B cell (primary cell): ENCODE results near the gene FMNL3. TPM values are rescaled to one million over a fixed set of nuclear protein-coding genes. Genes with fewer than 3 reads are reported as not detected.

ENCODE experiments used
- ATAC-seq: fragments of 200-7000 bp; cut with Tn5 transposase; one replicate; pipeline ENCODE4 v1.10.0; 2021; ENCODE audit warnings: low read depth, mild to moderate bottlenecking, moderate number of reproducible peaks, moderate library complexity
- CTCF ChIA-PET: fragments of 350-600 bp; sonication (Branson Sonifier 250); formaldehyde crosslinking; loops from one replicate; lab custom pipeline; 2021; ENCODE audit warnings: antibody characterized with exemption, inconsistent platforms; lab: Charles Lee
- POLR2A ChIA-PET: fragments of 350-600 bp; sonication (Branson Sonifier 250); formaldehyde crosslinking; loops from one replicate; lab custom pipeline; 2021; ENCODE audit warnings: antibody characterized with exemption; lab: Charles Lee
- DNase-seq: peaks from one replicate; pipeline ENCODE4 v3.0.0; 2013
- H2AFZ ChIP-seq: 2 replicates; pipeline ENCODE4 v1.6.1; 2012; ENCODE audit warnings: mild to moderate bottlenecking, low read depth, low read length; ENCODE audit not compliant: insufficient read depth, poor library complexity, severe bottlenecking
- H3K27ac ChIP-seq, 2 donors: 1 replicate in 1 of 2; 2 replicates in 1 of 2; pipeline ENCODE4 v1.5.1; 2012 to 2013; ENCODE audit warnings: low read length in 2 of 2, mild to moderate bottlenecking in 2 of 2, moderate library complexity in 1 of 2
- H3K27me3 ChIP-seq, 4 experiments: fragments of 200-600 bp in 1 of 4; sonication (generic) in 1 of 4; replicated peaks in 1 of 4; 1 replicate in 2 of 4; 2 replicates in 2 of 4; pipeline versions ENCODE4 v1.6.1 to v1.7.0; 2013 to 2016; ENCODE audit warnings: low read length in 3 of 4, mild to moderate bottlenecking in 2 of 4, mixed read lengths in 1 of 4, moderate library complexity in 1 of 4; ENCODE audit not compliant: insufficient read depth in 4 of 4, control insufficient read depth in 3 of 4; ENCODE audit errors: control extremely low read depth in 1 of 4
- H3K36me3 ChIP-seq, 2 experiments: replicated peaks in 1 of 2; 1 replicate in 1 of 2; 2 replicates in 1 of 2; pipeline versions ENCODE4 v1.6.1 to v1.7.1; 2013; ENCODE audit warnings: low read length in 1 of 2; ENCODE audit not compliant: insufficient read depth in 2 of 2, control insufficient read depth in 1 of 2; ENCODE audit errors: control extremely low read depth in 1 of 2, extremely low read depth in 1 of 2
- H3K4me1 ChIP-seq, 2 donors: fragments of 200-600 bp in 1 of 2; sonication (generic) in 1 of 2; 1 replicate in 1 of 2; 2 replicates in 1 of 2; pipeline versions ENCODE4 v1.5.1 to v1.6.1; 2013 to 2017; ENCODE audit warnings: low read length in 2 of 2; ENCODE audit not compliant: control insufficient read depth in 2 of 2, insufficient read depth in 2 of 2
- H3K4me2 ChIP-seq: replicated peaks from 2 replicates; pipeline ENCODE3; 2012; ENCODE audit warnings: mild to moderate bottlenecking, low read depth, low read length; ENCODE audit not compliant: poor library complexity, severe bottlenecking
- H3K4me3 ChIP-seq, 5 experiments: fragments of 200-600 bp in 1 of 5; sonication (generic) in 1 of 5; 1 replicate in 3 of 5; 2 replicates in 2 of 5; pipeline versions ENCODE4 v1.5.1 to v1.7.0; 2011 to 2016; ENCODE audit warnings: low read length in 4 of 5, mild to moderate bottlenecking in 4 of 5, low read depth in 2 of 5, control low read depth in 1 of 5, moderate library complexity in 1 of 5; ENCODE audit not compliant: insufficient read depth in 1 of 5; ENCODE audit errors: control extremely low read depth in 1 of 5, extremely low read depth in 1 of 5
- H3K79me2 ChIP-seq: fragments of 200-600 bp; sonication (generic); one replicate; pipeline ENCODE4 v1.6.0; 2016; ENCODE audit warnings: low read length; ENCODE audit not compliant: control insufficient read depth, insufficient read depth
- H3K9ac ChIP-seq: fragments of 200-600 bp; sonication (generic); 2 replicates; pipeline ENCODE4 v1.6.1; 2017; ENCODE audit warnings: mild to moderate bottlenecking, low read length, moderate library complexity
- H3K9me3 ChIP-seq, 3 donors: one replicate each; pipeline versions ENCODE4 v1.6.1 to v1.7.1; 2013; ENCODE audit warnings: low read length in 2 of 3; ENCODE audit not compliant: control insufficient read depth in 2 of 3, insufficient read depth in 1 of 3; ENCODE audit errors: control extremely low read depth in 1 of 3
- H4K20me1 ChIP-seq: 2 replicates; pipeline ENCODE4 v1.6.0; 2012; ENCODE audit warnings: mild to moderate bottlenecking, low read length; ENCODE audit not compliant: insufficient read depth, control insufficient read depth, poor library complexity, severe bottlenecking
- H3K27ac Mint-ChIP-seq: one replicate; pipeline ENCODE4 v1.8.0; 2021; ENCODE audit warnings: mixed read lengths
- H3K27me3 Mint-ChIP-seq: one replicate; pipeline ENCODE4 v1.8.0; 2021; ENCODE audit warnings: mixed read lengths
- H3K4me1 Mint-ChIP-seq: one replicate; pipeline ENCODE4 v1.8.0; 2021; ENCODE audit warnings: mixed read lengths
- H3K4me3 Mint-ChIP-seq: one replicate; pipeline ENCODE4 v1.8.0; 2021; ENCODE audit warnings: mixed read lengths
- H3K9me3 Mint-ChIP-seq: one replicate; pipeline ENCODE4 v1.8.0; 2022; ENCODE audit warnings: mixed read lengths; ENCODE audit not compliant: insufficient read depth
- EZH2 ChIP-seq: IDR thresholded peaks from 2 replicates; pipeline ENCODE4 v1.6.1; 2012; ENCODE audit warnings: borderline replicate concordance, low read depth, mild to moderate bottlenecking, moderate library complexity, low read length; ENCODE audit not compliant: insufficient read depth, poor library complexity, severe bottlenecking
- WGBS: methylation state at CpG from one replicate; pipeline ENCODE4 v1.1.5; 2013; ENCODE audit warnings: missing lambda C conversion rate; ENCODE audit not compliant: insufficient coverage; 5-methylcytosine and 5-hydroxymethylcytosine counted together
- intact Hi-C: fragments of 100-400 bp; cut with micrococcal nuclease; formaldehyde crosslinking; loops from one replicate; pipeline ENCODE4 v1.10.0; 2022
- polyA plus RNA-seq: library from polyadenylated mRNA; depleted of rRNA; stranded (reverse); fragments of >200 nt; gene quantifications from 2 replicates; pipeline ENCODE4 v1.2.3, GENCODE V29; 2012
- total RNA-seq, 2 donors: library from RNA; stranded (reverse); fragments of 120-200 nt in 1 of 2; gene quantifications; 1 replicate in 1 of 2; 2 replicates in 1 of 2; pipeline versions ENCODE4 v1.2.3 to v1.2.4, GENCODE V29; 2013 to 2022
- TF ChIP-seq, protein P1 (sequence below): fragments of 200-600 bp; IDR thresholded peaks from one replicate; pipeline ENCODE4 v1.8.0; 2022; ENCODE audit warnings: antibody characterized with exemption, mild to moderate bottlenecking

The FMNL3 gene
- total and polyA plus RNA-seq, 2 donors (not counting 1 experiment from before 2014, with no cell fraction given) = 19.3 to 69.9 TPM

DNA sequence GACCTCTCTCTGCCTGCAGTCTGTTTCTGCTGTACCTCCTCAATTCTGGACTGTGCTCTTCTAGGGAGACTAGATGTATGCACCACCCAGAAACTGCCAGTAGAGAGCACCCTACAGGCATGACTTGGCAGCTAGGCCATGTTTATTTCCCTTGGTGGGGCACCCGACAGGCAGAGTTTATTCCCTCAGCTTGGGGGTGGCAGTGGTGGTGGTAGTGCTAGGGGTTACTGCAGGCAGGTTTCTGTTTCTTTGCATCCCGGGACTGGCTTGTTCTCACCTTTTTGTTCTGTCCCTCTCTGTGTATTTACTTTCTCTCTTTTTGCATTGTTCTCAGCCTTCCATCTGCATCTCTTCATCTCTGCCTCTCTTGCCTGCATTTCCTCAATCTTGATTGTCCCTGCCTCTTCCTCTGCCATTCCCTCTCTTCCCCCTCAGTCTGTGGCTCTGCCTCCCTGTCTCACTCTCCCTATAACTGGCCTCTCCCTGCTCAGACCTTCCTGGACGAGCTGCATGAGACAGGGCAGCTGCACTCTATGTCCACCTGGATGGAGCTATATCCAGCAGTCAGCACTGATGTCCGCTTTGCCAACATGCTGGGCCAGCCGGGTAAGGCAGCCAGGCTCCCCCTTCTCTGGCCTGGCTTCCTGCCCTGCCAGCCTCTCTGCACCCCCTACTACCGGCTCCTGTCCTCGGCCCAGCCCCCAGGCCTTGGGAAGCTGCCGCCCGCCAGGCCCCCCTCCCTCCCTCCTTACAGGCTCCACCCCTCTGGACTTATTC, 70.0 kb downstream of the FMNL3 start:
- TF ChIP-seq EZH2 = no peak
- TF ChIP-seq, protein P1, sequence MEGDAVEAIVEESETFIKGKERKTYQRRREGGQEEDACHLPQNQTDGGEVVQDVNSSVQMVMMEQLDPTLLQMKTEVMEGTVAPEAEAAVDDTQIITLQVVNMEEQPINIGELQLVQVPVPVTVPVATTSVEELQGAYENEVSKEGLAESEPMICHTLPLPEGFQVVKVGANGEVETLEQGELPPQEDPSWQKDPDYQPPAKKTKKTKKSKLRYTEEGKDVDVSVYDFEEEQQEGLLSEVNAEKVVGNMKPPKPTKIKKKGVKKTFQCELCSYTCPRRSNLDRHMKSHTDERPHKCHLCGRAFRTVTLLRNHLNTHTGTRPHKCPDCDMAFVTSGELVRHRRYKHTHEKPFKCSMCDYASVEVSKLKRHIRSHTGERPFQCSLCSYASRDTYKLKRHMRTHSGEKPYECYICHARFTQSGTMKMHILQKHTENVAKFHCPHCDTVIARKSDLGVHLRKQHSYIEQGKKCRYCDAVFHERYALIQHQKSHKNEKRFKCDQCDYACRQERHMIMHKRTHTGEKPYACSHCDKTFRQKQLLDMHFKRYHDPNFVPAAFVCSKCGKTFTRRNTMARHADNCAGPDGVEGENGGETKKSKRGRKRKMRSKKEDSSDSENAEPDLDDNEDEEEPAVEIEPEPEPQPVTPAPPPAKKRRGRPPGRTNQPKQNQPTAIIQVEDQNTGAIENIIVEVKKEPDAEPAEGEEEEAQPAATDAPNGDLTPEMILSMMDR = peak; percentile 77
- Histone ChIP-seq H3K4me1 (peaks cover 13 to 18% of the 10 kb centered on the region in 2 donors), H3K4me3 (no peak overlapping the region), H4K20me1 (no peaks in the 10 kb centered on the region), H3K4me2 (no peak overlapping the region), H3K27me3 (no peaks in the 10 kb centered on the region), H3K79me2 (no peaks in the 10 kb centered on the region), H3K9me3 (no peaks in the 10 kb centered on the region), H3K36me3 (no peaks in the 10 kb centered on the region), H3K27ac (no peak overlapping the region), H3K9ac (no peak overlapping the region), H2AFZ (no peak overlapping the region)
- ChIA-PET POLR2A (interaction anchor here (0.6 to 2.0 kb wide), 2 partner anchors 14 to 264 kb away, joined by 3 to 8 read pairs; partner anchors contain the start of gene PRPF40B), CTCF (interaction anchor here (1.0 to 8.5 kb wide), 23 partner anchors 9 to 279 kb away, joined by 3 to 118 read pairs (median 7); partner anchors contain the start of genes FMNL3, PRPF40B and TMBIM6)
- Mint-ChIP-seq H3K4me3 (no peak overlapping the region), H3K27ac (peak overlapping the region; percentile 67), H3K27me3 (no peaks in the 10 kb centered on the region), H3K4me1 (peaks cover 21% of the 10 kb centered on the region), H3K9me3 (no peaks in the 10 kb centered on the region)
- intact Hi-C loops = loop anchor here (2.0 kb wide), 1 partner anchor 70 kb away; the partner anchor contains the start of gene FMNL3
- 30% methylated on average over 5 of the region's 9 CpGs for WGBS
- ATAC-seq (peak; percentile 92), DNase-seq (peak; percentile 67)

DNA sequence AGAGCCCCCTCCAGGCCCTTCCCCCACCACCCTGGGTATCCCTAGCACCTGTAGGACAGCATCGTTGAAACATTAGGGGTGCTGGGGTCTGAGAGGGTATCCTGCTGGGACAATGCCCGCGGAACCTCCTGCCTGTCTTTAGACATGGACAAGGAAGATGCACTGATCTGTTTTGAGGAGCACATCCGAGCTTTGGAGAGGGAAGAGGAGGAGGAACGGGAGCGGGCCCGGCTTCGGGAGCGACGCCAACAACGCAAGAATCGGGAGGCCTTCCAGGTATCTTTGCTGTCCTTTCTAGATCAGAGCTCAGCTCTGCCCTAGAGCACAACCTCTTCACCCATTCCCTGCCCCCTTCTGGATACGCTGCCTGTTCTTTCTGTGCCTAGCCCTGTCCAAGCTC, 70.6 kb downstream of the FMNL3 start:
- Mint-ChIP-seq H3K4me1 (peaks cover 21% of the 10 kb centered on the region), H3K9me3 (no peaks in the 10 kb centered on the region), H3K27ac (peak overlapping the region; percentile 67), H3K4me3 (no peak overlapping the region), H3K27me3 (no peaks in the 10 kb centered on the region)
- H3K79me2 ChIP-seq = no peaks in the 10 kb centered on the region
- H3K4me2 ChIP-seq = no peak overlapping the region
- no peak overlapping the region for H3K4me3 ChIP-seq
- 92% methylated on average over 10 of the region's 13 CpGs for WGBS
- no peaks in the 10 kb centered on the region for H3K9me3 ChIP-seq
- intact Hi-C loops = loop anchor here (2.0 kb wide), 1 partner anchor 70 kb away; the partner anchor contains the start of gene FMNL3
- H3K36me3 ChIP-seq = no peaks in the 10 kb centered on the region
- DNase-seq (no peak), ATAC-seq (no peak)
- ChIA-PET CTCF (interaction anchor here (1.0 to 8.5 kb wide), 20 partner anchors 9 to 278 kb away, joined by 3 to 118 read pairs (median 8); partner anchors contain the start of genes FMNL3, PRPF40B and TMBIM6), POLR2A (interaction anchor here (0.6 to 2.0 kb wide), 2 partner anchors 14 to 263 kb away, joined by 3 to 8 read pairs; partner anchors contain the start of gene PRPF40B)
- no peak overlapping the region for H3K27ac ChIP-seq
- no peaks in the 10 kb centered on the region for H4K20me1 ChIP-seq
- TF ChIP-seq, protein P1 = no peak
- TF ChIP-seq EZH2 = no peak
- H3K4me1 ChIP-seq = peaks cover 13 to 18% of the 10 kb centered on the region in 2 donors
- no peak overlapping the region for H3K9ac ChIP-seq
- no peak overlapping the region for H2AFZ ChIP-seq
- H3K27me3 ChIP-seq = no peaks in the 10 kb centered on the region
